ENCODE measurements around the gene MACIR.
A peak's percentile ranks its signal among the peaks of the same experiment; 100 is the strongest.

MACIR gene

GRCh38 chr5:103245761-103246160 is 12.8 kb upstream of the MACIR start:
- DNase-seq (ENCODE audit: low read depth), result no peak

- no peak for DNase-seq (ENCODE audit: low read depth)
Observed at GRCh38 chr5:103247118-103247517, 11.4 kb upstream of the MACIR start.

- DNase-seq (ENCODE audit: low read depth), result no peak
Observed at GRCh38 chr5:103249068-103249467, 9.5 kb upstream of the MACIR start.

DNA sequence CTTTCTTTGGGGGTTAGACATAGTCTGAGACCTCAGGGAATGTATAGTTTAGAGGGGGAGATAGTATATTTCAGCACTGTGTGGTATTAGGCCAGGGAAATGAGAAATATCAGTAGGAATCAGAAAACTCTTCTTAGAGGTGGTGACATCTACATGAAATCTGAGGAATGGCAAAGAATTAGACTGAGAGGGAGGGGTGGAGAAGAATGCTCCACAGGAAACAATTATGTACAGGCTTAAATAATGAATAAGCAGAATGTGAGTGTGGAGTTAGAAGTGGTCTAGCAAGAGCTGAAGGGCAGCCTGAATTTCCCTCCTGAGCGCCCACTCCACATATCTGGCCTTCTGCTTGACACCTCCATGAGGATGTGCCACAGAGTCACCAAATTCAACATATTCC is 3.6 kb upstream of the MACIR start:
- no peak for DNase-seq (ENCODE audit: low read depth)

DNA sequence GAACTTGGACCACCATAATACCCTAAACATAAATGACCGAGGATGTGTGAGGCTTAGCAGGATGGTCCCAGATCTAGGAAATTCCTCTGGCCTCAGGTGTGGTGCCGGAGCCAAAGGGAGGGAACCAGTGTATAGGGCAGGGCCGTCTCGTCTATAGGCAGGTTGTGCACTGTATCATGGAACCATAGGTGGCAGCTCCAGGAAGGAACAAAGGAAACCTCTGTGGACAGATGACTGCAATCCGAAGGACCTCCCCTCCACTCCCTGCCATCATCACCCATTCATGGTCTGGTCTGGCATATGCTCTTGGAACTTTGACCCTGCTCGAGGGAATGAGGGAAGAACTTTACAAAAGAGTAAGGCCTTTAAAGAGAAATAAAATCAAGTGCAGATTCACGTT is 2.9 kb upstream of the MACIR start:
- DNase-seq (ENCODE audit: low read depth), result no peak

DNA sequence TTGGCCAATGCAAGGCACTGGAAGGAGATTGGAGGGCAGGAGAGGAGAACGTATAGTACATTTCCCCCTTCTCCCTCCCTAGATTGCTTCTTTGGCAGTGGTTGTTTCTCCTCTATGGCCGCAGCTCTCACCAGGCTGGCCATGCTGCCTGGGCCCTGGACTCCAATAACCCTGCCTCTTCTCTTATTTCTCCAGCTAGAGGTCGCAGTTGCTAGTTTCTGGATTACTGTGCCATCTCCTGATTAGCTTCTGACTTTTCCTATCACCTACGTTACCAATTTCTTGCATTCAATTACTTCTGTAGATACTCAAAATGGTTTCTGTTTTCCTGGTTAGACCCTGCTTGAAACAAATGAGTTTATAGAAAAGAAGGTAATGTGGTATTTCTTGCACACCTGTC is 2.4 kb upstream of the MACIR start:
- DNase-seq (ENCODE audit: low read depth), result no peak

GRCh38 chr5:103258957-103259704 is 568 bp downstream of the MACIR start:
- DNase-seq (ENCODE audit: low read depth), result peak; percentile 21

DNA sequence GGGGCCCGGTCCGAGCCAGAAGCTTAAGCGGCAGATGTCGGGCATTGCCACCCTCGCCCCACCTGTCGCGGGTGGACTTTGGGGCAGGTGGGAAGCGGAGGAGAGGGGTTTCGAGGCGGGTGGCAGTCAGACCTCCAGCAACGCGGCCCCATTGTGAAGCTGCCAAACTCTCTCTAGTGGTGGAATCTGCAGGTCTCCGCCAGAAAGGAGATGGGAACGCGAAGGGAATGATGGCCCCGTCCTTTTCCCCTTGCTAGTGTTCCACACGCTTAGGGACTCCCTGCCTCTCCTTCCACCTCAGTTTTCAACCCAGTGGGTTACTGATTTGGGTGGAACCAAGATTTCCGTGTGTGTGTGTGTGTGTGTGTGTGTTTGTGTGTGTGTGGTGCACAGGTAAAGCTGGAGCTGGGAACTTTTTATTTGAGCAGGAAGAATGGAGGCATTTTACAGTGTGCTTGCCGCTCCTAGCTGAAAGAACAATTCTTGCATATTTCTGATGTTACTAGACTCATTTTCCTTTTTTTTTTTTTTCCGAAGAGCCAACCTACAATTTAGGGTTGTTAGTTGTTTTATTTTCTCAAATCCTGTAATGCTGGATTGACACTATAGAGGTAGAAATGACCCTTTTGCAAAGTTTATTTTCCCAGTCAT is 1.3 kb downstream of the MACIR start:
- no peak for DNase-seq (ENCODE audit: low read depth)

GRCh38 chr5:103260951-103261350 is 2.4 kb downstream of the MACIR start:
- DNase-seq (ENCODE audit: low read depth), result no peak

DNA sequence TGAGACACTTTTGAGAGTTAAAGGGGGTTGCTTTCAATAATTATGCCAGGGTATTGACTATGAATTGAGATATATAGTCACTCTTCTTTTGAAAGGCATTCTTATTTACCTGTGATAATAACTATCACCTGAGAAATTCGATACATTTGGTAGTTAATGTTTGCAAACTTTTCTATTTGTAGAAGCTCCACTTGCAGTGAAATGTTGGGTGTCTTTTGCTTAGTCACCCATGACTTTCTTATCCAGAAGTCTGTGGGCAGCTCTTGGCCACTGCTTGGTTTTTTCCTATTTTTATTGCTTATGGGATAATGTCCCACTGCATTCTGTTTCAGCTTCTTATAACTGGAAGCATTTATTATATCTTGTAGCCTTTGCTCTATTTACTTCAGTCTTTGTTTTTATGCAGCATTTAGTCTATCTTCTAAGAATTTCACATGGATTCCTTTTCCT is 3.9 kb downstream of the MACIR start:
- no peak for DNase-seq (ENCODE audit: low read depth)

- no peak for DNase-seq (ENCODE audit: low read depth)
Observed at GRCh38 chr5:103263054-103263453, 4.5 kb downstream of the MACIR start.

GRCh38 chr5:103264508-103264907 is 5.9 kb downstream of the MACIR start:
- no peak for DNase-seq (ENCODE audit: low read depth)

- DNase-seq (ENCODE audit: low read depth), result no peak
Observed at GRCh38 chr5:103270581-103270980, 12.0 kb downstream of the MACIR start.

GRCh38 chr5:103271570-103272289 is 13.2 kb downstream of the MACIR start:
- DNase-seq (ENCODE audit: low read depth), result no peak

DNA sequence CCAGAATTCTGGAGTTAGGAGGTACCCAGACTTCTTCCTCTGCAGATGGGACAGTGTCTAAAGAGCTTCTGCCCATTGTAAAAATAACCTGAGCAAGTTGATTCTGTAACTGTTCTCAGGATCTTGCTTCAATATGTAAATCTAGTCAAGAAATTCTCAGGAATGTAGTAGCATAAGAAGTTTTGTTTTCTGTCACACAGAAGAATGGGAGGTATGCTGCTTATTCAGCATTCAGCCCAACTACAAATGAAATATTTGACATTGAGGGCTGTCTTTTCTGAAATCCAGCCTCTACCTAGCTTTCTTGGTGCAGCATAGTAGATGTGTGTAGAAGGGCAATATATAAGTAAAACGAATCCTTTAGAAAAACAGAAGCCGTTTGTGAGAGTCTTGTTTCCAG is 13.8 kb downstream of the MACIR start:
- DNase-seq (ENCODE audit: low read depth), result no peak

DNA sequence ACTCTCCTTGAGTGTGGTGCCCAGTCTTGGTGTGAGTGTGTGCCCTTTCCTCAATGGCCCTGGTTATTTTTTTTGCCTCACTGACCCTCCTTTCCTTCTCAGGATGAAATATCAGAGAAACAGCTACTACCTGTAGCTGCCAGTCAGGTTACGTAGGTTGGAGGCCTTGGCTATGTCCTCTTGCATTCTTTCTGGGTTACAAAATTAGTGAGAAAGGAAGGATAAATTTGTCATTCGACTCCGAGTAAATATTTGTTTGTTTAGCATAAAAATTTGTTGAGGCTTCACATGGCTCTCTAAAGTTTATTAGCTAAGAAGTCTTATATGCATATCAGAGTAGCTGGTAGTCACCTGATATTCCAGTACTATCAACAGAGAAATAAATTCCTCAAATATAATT is 15.4 kb downstream of the MACIR start:
- DNase-seq (ENCODE audit: low read depth), result no peak

GRCh38 chr5:103275851-103276250 is 17.3 kb downstream of the MACIR start:
- no peak for DNase-seq (ENCODE audit: low read depth)

- no peak for DNase-seq (ENCODE audit: low read depth)
Observed at GRCh38 chr5:103280967-103281366, 22.4 kb downstream of the MACIR start.

DNA sequence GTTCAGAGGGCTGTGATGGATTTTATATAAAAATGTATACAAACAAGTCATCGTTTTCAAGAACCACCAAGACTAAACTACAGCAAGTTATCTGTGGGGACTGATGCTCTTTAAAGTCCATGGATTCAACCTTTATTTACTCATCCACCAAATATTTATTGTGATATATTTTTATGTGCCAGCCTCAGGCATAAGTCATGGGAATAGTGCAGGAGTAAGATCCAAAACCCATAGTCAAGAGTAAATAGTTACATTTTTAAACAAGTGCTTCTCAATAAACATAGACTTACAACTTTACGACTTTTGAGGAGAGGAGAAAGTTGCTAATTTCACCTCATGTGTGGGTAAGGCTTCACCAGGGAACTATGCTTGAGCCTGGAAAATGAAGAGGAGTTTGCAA is 24.6 kb downstream of the MACIR start:
- DNase-seq (ENCODE audit: low read depth), result no peak

DNA sequence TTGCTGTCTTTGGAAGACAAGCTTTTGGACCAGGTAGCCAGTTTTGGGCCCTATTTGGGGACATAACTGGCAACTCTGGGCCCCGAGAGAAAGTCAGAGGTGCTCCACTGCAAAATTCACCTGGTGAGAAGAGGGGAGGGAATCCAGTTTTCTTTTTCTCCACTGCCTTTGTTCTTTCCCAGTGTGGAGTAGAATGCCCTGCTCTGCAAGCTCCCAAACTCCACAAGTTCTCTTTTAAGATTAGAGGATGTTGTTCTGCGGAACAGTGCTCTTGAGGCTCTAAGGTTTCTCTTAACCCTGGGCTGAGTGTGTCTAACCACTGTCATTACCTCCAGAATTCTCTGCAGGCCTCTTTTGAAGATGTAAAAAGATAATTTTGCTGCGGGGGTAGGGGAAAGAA is 25.3 kb downstream of the MACIR start:
- no peak for DNase-seq (ENCODE audit: low read depth)

GRCh38 chr5:103286622-103287021 is 28.1 kb downstream of the MACIR start:
- DNase-seq (ENCODE audit: low read depth), result no peak

DNA sequence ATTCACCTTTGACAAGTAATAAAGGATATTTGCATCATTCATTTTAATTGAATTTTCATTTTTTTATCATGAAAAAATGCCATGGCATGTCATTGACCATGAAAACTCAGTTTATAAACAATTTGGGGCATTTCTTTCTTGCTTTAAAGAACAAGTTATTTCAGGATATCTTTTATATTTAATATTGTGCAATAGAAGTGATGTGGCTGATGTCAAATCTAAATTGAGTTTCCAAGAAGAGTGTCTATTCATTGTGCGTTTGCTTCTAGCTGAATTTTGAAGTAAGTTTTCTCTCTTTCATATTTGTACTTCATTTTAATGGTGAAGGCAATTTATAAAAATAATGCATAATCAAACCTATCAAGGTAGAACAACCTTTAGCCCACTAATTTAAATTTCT is 30.5 kb downstream of the MACIR start:
- no peak for DNase-seq (ENCODE audit: low read depth)

DNA sequence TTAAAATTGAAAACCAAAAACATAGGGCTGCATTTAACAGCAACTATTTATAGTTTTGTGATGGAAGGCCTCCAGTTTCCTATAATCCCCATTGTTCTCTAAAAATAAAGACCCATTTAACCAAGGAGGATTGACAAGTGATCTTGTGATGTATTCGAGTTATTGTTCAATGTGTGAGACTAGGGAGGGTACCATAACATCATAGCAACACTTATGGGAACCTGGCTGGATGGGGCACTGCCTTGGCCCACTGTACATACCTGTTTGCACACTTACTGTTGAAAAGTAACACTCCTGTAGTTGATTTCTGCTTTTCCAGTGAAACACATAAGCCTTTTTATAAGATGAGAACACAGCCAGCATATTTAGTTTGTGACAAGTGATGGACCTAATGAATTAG is 32.3 kb downstream of the MACIR start:
- DNase-seq (ENCODE audit: low read depth), result no peak

Data from stimulated activated CD8-positive, alpha-beta memory T cell treated with anti-CD3 and anti-CD28 coated beads, Interleukin-12 subunit alpha, Interleukin-12 subunit beta, amount 100 ng/mL, for 1 hour (primary cell).